Vagina (tissue), 2 donors: ENCODE results near the gene NMNAT3.

ENCODE experiments used
- POLR2A ChIP-seq, 2 donors: fragments of 450-650 bp; IDR thresholded peaks; one replicate each; pipeline ENCODE4 v1.6.1; 2017; ENCODE audit warnings: antibody characterized with exemption in 2 of 2, mild to moderate bottlenecking in 2 of 2, moderate library complexity in 2 of 2
- POLR2AphosphoS5 ChIP-seq, 2 donors: sonication (generic); formaldehyde crosslinking; IDR thresholded peaks; one replicate each; pipeline ENCODE4 v1.9.0; 2017; ENCODE audit warnings: antibody characterized with exemption in 2 of 2, mild to moderate bottlenecking in 2 of 2, low read depth in 1 of 2; ENCODE audit not compliant: insufficient read depth in 1 of 2
- TF ChIP-seq, protein P1 (sequence below), 3 experiments: fragments of 450-650 bp in 2 of 3; fragments of 200-600 bp in 1 of 3; sonication (generic) in 1 of 3; IDR thresholded peaks; one replicate each; pipeline ENCODE4 v1.5.1; 2017 to 2019; ENCODE audit warnings: antibody characterized with exemption in 3 of 3, mild to moderate bottlenecking in 2 of 3, moderate library complexity in 2 of 3

GRCh38 chr3:139642996-139643395, 34.8 kb downstream of the NMNAT3 start:
- TF ChIP-seq, protein P1, sequence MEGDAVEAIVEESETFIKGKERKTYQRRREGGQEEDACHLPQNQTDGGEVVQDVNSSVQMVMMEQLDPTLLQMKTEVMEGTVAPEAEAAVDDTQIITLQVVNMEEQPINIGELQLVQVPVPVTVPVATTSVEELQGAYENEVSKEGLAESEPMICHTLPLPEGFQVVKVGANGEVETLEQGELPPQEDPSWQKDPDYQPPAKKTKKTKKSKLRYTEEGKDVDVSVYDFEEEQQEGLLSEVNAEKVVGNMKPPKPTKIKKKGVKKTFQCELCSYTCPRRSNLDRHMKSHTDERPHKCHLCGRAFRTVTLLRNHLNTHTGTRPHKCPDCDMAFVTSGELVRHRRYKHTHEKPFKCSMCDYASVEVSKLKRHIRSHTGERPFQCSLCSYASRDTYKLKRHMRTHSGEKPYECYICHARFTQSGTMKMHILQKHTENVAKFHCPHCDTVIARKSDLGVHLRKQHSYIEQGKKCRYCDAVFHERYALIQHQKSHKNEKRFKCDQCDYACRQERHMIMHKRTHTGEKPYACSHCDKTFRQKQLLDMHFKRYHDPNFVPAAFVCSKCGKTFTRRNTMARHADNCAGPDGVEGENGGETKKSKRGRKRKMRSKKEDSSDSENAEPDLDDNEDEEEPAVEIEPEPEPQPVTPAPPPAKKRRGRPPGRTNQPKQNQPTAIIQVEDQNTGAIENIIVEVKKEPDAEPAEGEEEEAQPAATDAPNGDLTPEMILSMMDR (IDR thresholded peaks at IDR 0.05): no peak
- TF ChIP-seq POLR2A (IDR thresholded peaks at IDR 0.05): no peak
- TF ChIP-seq POLR2AphosphoS5 (IDR thresholded peaks at IDR 0.05; ENCODE audit: insufficient read depth in 1 of 2, low read depth in 1 of 2): no peak
